OCI-LY3 (cell line): ENCODE measurements around the gene SMIM3.
"Not testable (repeated sequence)": the region's sequence is repeated elsewhere in the genome, so short reads cannot be mapped to it uniquely, and the experiment has no call there.

ENCODE experiments used
- H2AFZ ChIP-seq: fragments of 200-600, 300-600 bp; shearing (Covaris generic); 2 replicates; pipeline ENCODE4 v1.6.0; 2014; ENCODE audit warnings: antibody characterized with exemption, low read depth, low read length
- H3K27ac ChIP-seq: fragments of 200-600, 300-600 bp; sonication (generic); 2 replicates; pipeline ENCODE4 v1.5.1; 2014; ENCODE audit warnings: mild to moderate bottlenecking, low read length, moderate library complexity, mixed read lengths
- H3K27me3 ChIP-seq: fragments of 200-600, 300-600 bp; sonication (generic); 2 replicates; pipeline ENCODE4 v1.6.1; 2014; ENCODE audit warnings: low read depth, low read length, mixed read lengths
- H3K36me3 ChIP-seq: fragments of 200-600, 300-600 bp; sonication (generic); replicated peaks from 2 replicates; pipeline ENCODE3; 2014; ENCODE audit warnings: low read depth, low read length, mixed read lengths
- H3K4me1 ChIP-seq: fragments of 300-600, 200-600 bp; sonication (generic); 2 replicates; pipeline ENCODE4 v1.6.1; 2014; ENCODE audit warnings: low read length, mixed read lengths
- H3K4me2 ChIP-seq: fragments of 200-600, 300-600 bp; sonication (generic); 2 replicates; pipeline ENCODE4 v1.6.1; 2014; ENCODE audit warnings: low read length, mixed read lengths
- H3K4me3 ChIP-seq: fragments of 300-600, 200-600 bp; sonication (generic); 2 replicates; pipeline ENCODE4 v1.5.1; 2014; ENCODE audit warnings: antibody characterized with exemption, mild to moderate bottlenecking, low read length, moderate library complexity
- H3K79me2 ChIP-seq: fragments of 300-600, 200-600 bp; shearing (Covaris generic); 2 replicates; pipeline ENCODE4 v1.6.1; 2014; ENCODE audit warnings: mild to moderate bottlenecking, low read length, mixed read lengths
- H3K9ac ChIP-seq: fragments of 300-600, 200-600 bp; shearing (Covaris generic); 2 replicates; pipeline ENCODE4 v1.6.0; 2014; ENCODE audit warnings: mild to moderate bottlenecking, low read length, moderate library complexity
- H3K9me3 ChIP-seq: fragments of 200-600, 300-600 bp; shearing (Covaris generic); 2 replicates; pipeline ENCODE4 v1.6.1; 2014; ENCODE audit warnings: low read length, mixed read lengths; ENCODE audit not compliant: insufficient read depth
- H4K20me1 ChIP-seq: fragments of 200-600, 300-600 bp; sonication (generic); 2 replicates; pipeline ENCODE4 v1.6.1; 2016; ENCODE audit warnings: low read length, mixed read lengths; ENCODE audit not compliant: insufficient read depth
- EZH2phosphoT487 ChIP-seq: fragments of 200-600 bp; shearing (Covaris generic); IDR thresholded peaks from 2 replicates; pipeline ENCODE4 v1.6.1; 2018; ENCODE audit warnings: antibody characterized with exemption, mixed run types, low read depth
- TF ChIP-seq, protein P1 (sequence below): fragments of 200-600, 300-600 bp; sonication (generic); IDR thresholded peaks from 2 replicates; pipeline ENCODE4 v1.5.1; 2014; ENCODE audit warnings: antibody characterized with exemption, low read length, low read depth

The SMIM3 gene

GRCh38 chr5:150788977-150789376, 10.4 kb downstream of the SMIM3 start:
- no peak overlapping the region for H2AFZ ChIP-seq
- no peaks in the 10 kb centered on the region for H3K79me2 ChIP-seq
- H3K4me2 ChIP-seq: no peak overlapping the region
- no peaks in the 10 kb centered on the region for H4K20me1 ChIP-seq
- H3K9ac ChIP-seq: no peak overlapping the region
- TF ChIP-seq, protein P1, sequence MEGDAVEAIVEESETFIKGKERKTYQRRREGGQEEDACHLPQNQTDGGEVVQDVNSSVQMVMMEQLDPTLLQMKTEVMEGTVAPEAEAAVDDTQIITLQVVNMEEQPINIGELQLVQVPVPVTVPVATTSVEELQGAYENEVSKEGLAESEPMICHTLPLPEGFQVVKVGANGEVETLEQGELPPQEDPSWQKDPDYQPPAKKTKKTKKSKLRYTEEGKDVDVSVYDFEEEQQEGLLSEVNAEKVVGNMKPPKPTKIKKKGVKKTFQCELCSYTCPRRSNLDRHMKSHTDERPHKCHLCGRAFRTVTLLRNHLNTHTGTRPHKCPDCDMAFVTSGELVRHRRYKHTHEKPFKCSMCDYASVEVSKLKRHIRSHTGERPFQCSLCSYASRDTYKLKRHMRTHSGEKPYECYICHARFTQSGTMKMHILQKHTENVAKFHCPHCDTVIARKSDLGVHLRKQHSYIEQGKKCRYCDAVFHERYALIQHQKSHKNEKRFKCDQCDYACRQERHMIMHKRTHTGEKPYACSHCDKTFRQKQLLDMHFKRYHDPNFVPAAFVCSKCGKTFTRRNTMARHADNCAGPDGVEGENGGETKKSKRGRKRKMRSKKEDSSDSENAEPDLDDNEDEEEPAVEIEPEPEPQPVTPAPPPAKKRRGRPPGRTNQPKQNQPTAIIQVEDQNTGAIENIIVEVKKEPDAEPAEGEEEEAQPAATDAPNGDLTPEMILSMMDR: no peak
- TF ChIP-seq EZH2phosphoT487: no peak
- no peak overlapping the region for H3K4me3 ChIP-seq
- H3K27me3 ChIP-seq: peaks cover 16% of the 10 kb centered on the region
- H3K27ac ChIP-seq: no peak overlapping the region
- H3K4me1 ChIP-seq: no peaks in the 10 kb centered on the region
- H3K36me3 ChIP-seq: no peaks in the 10 kb centered on the region
- no peaks in the 10 kb centered on the region for H3K9me3 ChIP-seq

- no peak overlapping the region for H3K9ac ChIP-seq
- TF ChIP-seq, protein P1: no peak
- TF ChIP-seq EZH2phosphoT487: no peak
- H4K20me1 ChIP-seq: no peaks in the 10 kb centered on the region
- no peaks in the 10 kb centered on the region for H3K4me1 ChIP-seq
- peaks cover 16% of the 10 kb centered on the region for H3K27me3 ChIP-seq
- H3K4me3 ChIP-seq: no peak overlapping the region
- H3K4me2 ChIP-seq: no peak overlapping the region
- H3K79me2 ChIP-seq: no peaks in the 10 kb centered on the region
- no peaks in the 10 kb centered on the region for H3K36me3 ChIP-seq
- no peak overlapping the region for H2AFZ ChIP-seq
- H3K9me3 ChIP-seq: no peaks in the 10 kb centered on the region
- H3K27ac ChIP-seq: no peak overlapping the region
Measured at GRCh38 chr5:150789450-150789849, 10.9 kb downstream of the SMIM3 start.

DNA sequence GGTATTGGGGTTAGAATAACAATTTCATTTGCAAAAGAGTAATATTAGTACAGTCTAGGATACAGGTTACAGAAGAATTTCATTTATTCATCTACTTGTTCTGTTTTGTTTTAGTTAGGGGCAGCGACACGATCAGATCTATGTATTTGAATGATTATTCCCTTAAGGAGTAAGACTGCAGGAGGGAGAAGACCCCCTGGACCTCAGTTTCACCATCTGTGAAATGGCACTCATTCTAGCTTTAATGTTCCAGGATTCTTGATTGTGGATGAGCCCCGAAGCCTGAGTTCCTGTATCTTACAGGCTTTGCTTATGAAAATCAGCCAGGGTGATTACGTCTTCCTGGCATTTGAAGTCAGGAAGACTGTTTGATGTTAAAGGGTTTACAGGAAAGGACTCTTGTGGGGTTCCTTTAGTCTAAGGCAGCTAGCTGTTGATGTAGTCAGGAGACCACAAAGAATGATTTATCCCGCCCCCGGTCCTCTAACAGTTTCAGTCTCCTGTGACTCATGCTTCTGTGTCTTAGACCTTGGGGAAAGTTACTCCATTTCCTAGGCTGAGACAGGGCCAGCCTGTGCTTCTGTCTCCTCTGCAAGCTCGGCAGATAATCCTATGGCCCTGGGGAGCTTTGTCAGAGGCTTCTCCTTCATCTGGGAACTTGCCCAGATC, 11.5 kb downstream of the SMIM3 start:
- Histone ChIP-seq H3K27me3 (peaks cover 16% of the 10 kb centered on the region), H2AFZ (no peak overlapping the region), H3K9ac (no peak overlapping the region), H3K79me2 (no peaks in the 10 kb centered on the region), H3K4me2 (no peak overlapping the region), H3K4me3 (no peak overlapping the region), H3K9me3 (no peaks in the 10 kb centered on the region), H4K20me1 (no peaks in the 10 kb centered on the region), H3K4me1 (no peaks in the 10 kb centered on the region), H3K36me3 (no peaks in the 10 kb centered on the region), H3K27ac (no peak overlapping the region)
- no peak for TF ChIP-seq EZH2phosphoT487
- TF ChIP-seq, protein P1: no peak

DNA sequence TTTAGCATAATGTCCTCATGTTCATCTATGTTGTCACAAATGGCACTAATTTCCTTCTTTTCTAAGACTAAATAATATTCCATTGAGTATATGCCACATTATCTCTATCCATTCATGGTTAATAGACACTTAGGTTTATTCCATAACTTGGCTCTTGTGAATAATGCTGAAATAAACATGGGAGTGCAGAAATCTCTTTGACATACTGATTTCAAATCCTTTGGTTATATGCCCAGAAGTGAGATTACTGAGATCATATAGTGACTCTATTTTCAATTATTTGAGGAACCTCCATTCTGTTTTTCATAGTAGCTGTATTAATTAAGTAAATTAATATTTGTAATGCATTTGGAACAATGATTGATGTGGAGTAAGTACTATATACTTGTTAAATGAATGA, 13.0 kb downstream of the SMIM3 start:
- H3K9me3 ChIP-seq: no peaks in the 10 kb centered on the region
- H3K4me1 ChIP-seq: no peaks in the 10 kb centered on the region
- no peak overlapping the region for H3K4me2 ChIP-seq
- H3K9ac ChIP-seq: no peak overlapping the region
- H3K27me3 ChIP-seq: peaks cover 16% of the 10 kb centered on the region
- H3K79me2 ChIP-seq: no peaks in the 10 kb centered on the region
- TF ChIP-seq, protein P1: no peak
- TF ChIP-seq EZH2phosphoT487: no peak
- H3K36me3 ChIP-seq: no peaks in the 10 kb centered on the region
- H4K20me1 ChIP-seq: no peaks in the 10 kb centered on the region
- H3K27ac ChIP-seq: no peak overlapping the region
- no peak overlapping the region for H2AFZ ChIP-seq
- H3K4me3 ChIP-seq: no peak overlapping the region

DNA sequence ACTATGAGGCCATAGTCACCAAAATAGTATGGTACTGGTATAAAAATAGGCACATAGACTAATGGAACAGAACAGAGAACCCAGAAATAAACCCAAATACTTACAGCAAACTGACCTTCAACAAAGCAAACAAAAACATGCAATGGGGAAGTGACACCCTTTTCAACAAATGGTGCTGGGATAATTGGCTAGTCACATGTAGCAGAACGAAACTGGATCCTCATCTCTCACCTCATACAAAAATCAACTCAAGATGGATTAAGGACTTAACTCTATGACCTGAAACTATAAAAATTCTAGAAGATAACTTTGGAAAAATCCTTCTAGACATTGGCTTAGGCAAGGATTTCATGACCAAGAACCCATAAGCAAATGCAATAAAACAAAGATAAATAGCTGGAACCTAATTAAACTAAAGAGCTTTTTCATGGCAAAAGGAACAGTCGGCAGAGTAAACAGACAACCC, 14.9 kb downstream of the SMIM3 start:
- H3K4me3 ChIP-seq, H3K9ac ChIP-seq, H3K36me3 ChIP-seq, H3K27ac ChIP-seq, H3K9me3 ChIP-seq, H3K79me2 ChIP-seq, H3K4me2 ChIP-seq, H2AFZ ChIP-seq, H3K4me1 ChIP-seq, H4K20me1 ChIP-seq: not testable (repeated sequence)
- peaks cover 16% of the 10 kb centered on the region for H3K27me3 ChIP-seq
